Pancreas (tissue), 10 donors: ENCODE measurements around the gene LIPE. TPM values are rescaled to one million over a fixed set of nuclear protein-coding genes. Genes with fewer than 3 reads are reported as not detected.
A peak's percentile ranks its signal among the peaks of the same experiment; 100 is the strongest.

ENCODE experiments used
- ATAC-seq, 4 donors: fragments of 200-7000 bp; cut with Tn5 transposase; one replicate each; pipeline versions ENCODE4 v1.8.0 to v1.9.1; 2020; ENCODE audit warnings: mild to moderate bottlenecking in 4 of 4, moderate library complexity in 4 of 4
- DNase-seq, 6 donors: peaks; one replicate each; pipeline ENCODE4 v3.0.0-alpha.2; 2020
- FAIRE-seq: peaks from 2 replicates; lab custom pipeline; 2012; peaks lifted over from hg19 to GRCh38; lab: Jason Lieb, UNC
- H3K27ac ChIP-seq, 4 donors: fragments of 200-600 bp; sonication (generic); 1 replicate in 3 of 4; 2 replicates in 1 of 4; pipeline versions ENCODE4 v1.5.0 to v1.8.0; 2020
- H3K27me3 ChIP-seq, 4 donors: fragments of 200-600 bp; one replicate each; pipeline ENCODE4 v1.8.0; 2021
- H3K36me3 ChIP-seq, 3 donors: fragments of 200-600 bp; sonication (generic) in 1 of 3; one replicate each; pipeline versions ENCODE4 v1.5.0 to v1.8.0; 2020 to 2021
- H3K4me1 ChIP-seq, 3 donors: fragments of 200-600 bp; one replicate each; pipeline ENCODE4 v1.8.0; 2021
- H3K4me3 ChIP-seq, 4 donors: fragments of 200-600 bp; sonication (generic) in 2 of 4; one replicate each; pipeline versions ENCODE4 v1.5.0 to v1.8.0; 2020 to 2021
- H3K9me3 ChIP-seq, 4 donors: fragments of 200-600 bp; one replicate each; pipeline ENCODE4 v1.8.0; 2021
- CTCF ChIP-seq, 4 donors: fragments of 200-600 bp; sonication (generic) in 3 of 4; IDR thresholded peaks; one replicate each; pipeline versions ENCODE4 v1.5.0 to v1.8.0; 2021; ENCODE audit warnings: antibody characterized with exemption in 4 of 4
- WGBS, 2 donors: extraction: QIAGEN DNeasy Blood & Tissue Kit; methylation state at CpG; one replicate each; pipeline ENCODE4 v1.1.7; 2013; 5-methylcytosine and 5-hydroxymethylcytosine counted together
- intact Hi-C, 3 donors: fragments of 100-400 bp; cut with DNase I; formaldehyde crosslinking; loops; one replicate each; pipeline versions ENCODE4 v1.11.1 to v1.14.2; 2022
- polyA plus RNA-seq, 2 donors: library from polyadenylated mRNA; stranded (reverse); fragments of 200-250 nt; gene quantifications; one replicate each; pipeline ENCODE4 v1.2.3, GENCODE V29; 2013
- total RNA-seq, 6 donors: library from RNA; stranded (reverse); fragmentation: NEBNext Ultra II Directional in 4 of 6; extraction: Animal tissue kit (Norgen Biotek cat#: 25700) in 4 of 6; gene quantifications; one replicate each; pipeline versions ENCODE4 v1.2.1 to v1.2.4, GENCODE V29; 2021 to 2023
- donor health status: healthy with polysubstance abuse.
- donor health status: DM: no; HTN: no; CAD: no; lungs with moderate emphysema.
- donor health status: DM: no; HTN: no; CAD: no.
- donor health status: control.
- donor health status: control.
- donor health status: Bipolar disorder and iron deficiency.
- donor health status: DM: yes; HTN: yes; CAD: no.
- donor health status: DM: no; HTN: no; CAD: no.
- donor health status: DM: no; HTN: no; CAD: no.
- donor health status: DM: yes; HTN: yes; CAD: no.

Gene LIPE
- total and polyA plus RNA-seq, 8 donors, result 1.6 to 38.3 (median 5.6) TPM

- WGBS, 2 donors, result 93 to 96% methylated on average over 11 of the region's 11 CpGs
- no peak for TF ChIP-seq CTCF (IDR thresholded peaks at IDR 0.05)
- no peak for ATAC-seq
- Histone ChIP-seq H3K4me1 (no peaks in the 10 kb centered on the region), H3K4me3 (no peak overlapping the region), H3K36me3 (peaks cover 0 to 7% (median 0%) of the 10 kb centered on the region in 3 donors), H3K27ac (no peak overlapping the region), H3K9me3 (no peaks in the 10 kb centered on the region), H3K27me3 (no peaks in the 10 kb centered on the region)
- intact Hi-C loops, result no loop called here
- FAIRE-seq, result no peak
- no peak for DNase-seq
Observed at GRCh38 chr19:42368360-42368759, 58.8 kb downstream of the LIPE start.

- ATAC-seq, result no peak
- H3K27ac ChIP-seq, result no peak overlapping the region
- H3K9me3 ChIP-seq, result no peaks in the 10 kb centered on the region
- WGBS, 2 donors, result 93 to 96% methylated on average over 4 of the region's 4 CpGs
- DNase-seq, result no peak
- H3K4me1 ChIP-seq, result no peaks in the 10 kb centered on the region
- H3K36me3 ChIP-seq, result peaks cover 0 to 11% (median 0%) of the 10 kb centered on the region in 3 donors
- no peak for FAIRE-seq
- TF ChIP-seq CTCF (IDR thresholded peaks at IDR 0.05), result no peak
- no peaks in the 10 kb centered on the region for H3K27me3 ChIP-seq
- no peak overlapping the region for H3K4me3 ChIP-seq
- intact Hi-C loops, result no loop called here
Observed at GRCh38 chr19:42367929-42368328, 59.3 kb downstream of the LIPE start.

- FAIRE-seq (no peak), DNase-seq (no peak), ATAC-seq (no peak)
- 89 to 90% methylated on average over 1 of the region's 1 CpG for WGBS, 2 donors
- Histone ChIP-seq H3K36me3 (peaks cover 0 to 11% (median 0%) of the 10 kb centered on the region in 3 donors), H3K9me3 (no peaks in the 10 kb centered on the region), H3K27me3 (no peaks in the 10 kb centered on the region), H3K27ac (no peak overlapping the region), H3K4me1 (no peaks in the 10 kb centered on the region), H3K4me3 (no peak overlapping the region)
- no peak for TF ChIP-seq CTCF (IDR thresholded peaks at IDR 0.05)
- intact Hi-C loops, result no loop called here
Observed at GRCh38 chr19:42366673-42367072, 60.5 kb downstream of the LIPE start.

- Histone ChIP-seq H3K4me3 (no peak overlapping the region), H3K4me1 (no peaks in the 10 kb centered on the region), H3K9me3 (no peaks in the 10 kb centered on the region), H3K27ac (no peak overlapping the region), H3K27me3 (no peaks in the 10 kb centered on the region), H3K36me3 (peaks cover 0 to 11% (median 0%) of the 10 kb centered on the region in 3 donors)
- TF ChIP-seq CTCF (IDR thresholded peaks at IDR 0.05), result no peak
- intact Hi-C loops, result no loop called here
- FAIRE-seq (no peak), DNase-seq (no peak), ATAC-seq (peak in 2 of 4 donors; percentile 39 to 66)
- 88 to 92% methylated on average over 17 of the region's 17 CpGs for WGBS, 2 donors
Observed at GRCh38 chr19:42363614-42364346, 63.4 kb downstream of the LIPE start.

- Histone ChIP-seq H3K4me1 (no peaks in the 10 kb centered on the region), H3K36me3 (peaks cover 0 to 11% (median 0%) of the 10 kb centered on the region in 3 donors), H3K9me3 (no peaks in the 10 kb centered on the region), H3K27ac (no peak overlapping the region), H3K27me3 (no peaks in the 10 kb centered on the region), H3K4me3 (no peak overlapping the region)
- TF ChIP-seq CTCF (IDR thresholded peaks at IDR 0.05), result no peak
- ATAC-seq (no peak), DNase-seq (no peak), FAIRE-seq (no peak)
- intact Hi-C loops, result no loop called here
- WGBS, 2 donors, result 94 to 100% methylated on average over 12 to 13 of the region's 13 CpGs
Observed at GRCh38 chr19:42362891-42363440, 64.2 kb downstream of the LIPE start.
